Esophagus muscularis mucosa (tissue), 3 donors: Measurements from ENCODE around the gene KIF26B.

ENCODE experiments used
- CTCF ChIP-seq, 3 experiments: fragments of 200-600 bp in 2 of 3; fragments of 450-650 bp in 1 of 3; sonication (generic) in 2 of 3; IDR thresholded peaks; one replicate each; pipeline ENCODE4 v1.5.1; 2017 to 2019; ENCODE audit warnings: antibody characterized with exemption in 3 of 3, mild to moderate bottlenecking in 2 of 3, moderate library complexity in 1 of 3
- POLR2A ChIP-seq: fragments of 450-650 bp; IDR thresholded peaks from one replicate; pipeline ENCODE4 v1.6.1; 2017; ENCODE audit warnings: antibody characterized with exemption, moderate library complexity, mild to moderate bottlenecking, low read depth

- no peak for TF ChIP-seq POLR2A
- TF ChIP-seq CTCF (IDR thresholded peaks at IDR 0.05): no peak
Measured at GRCh38 chr1:245396615-245397014, 241.8 kb downstream of the KIF26B start.
